Astrocyte of the hippocampus (primary cell): ENCODE measurements around the gene TERC.

Experiments used
- DNase-seq: peaks from one replicate; pipeline ENCODE4 v3.0.0; 2011; ENCODE audit warnings: low read depth, low spot score

The TERC gene

GRCh38 chr3:169764882-169765612, at the start of gene TERC:
Gene TERC (minus strand): TSS chr3:169765060.
- DNase-seq = peak; percentile 95

- DNase-seq = no peak
These were observed 49.1 kb upstream of the TERC start for GRCh38 chr3:169813757-169814517.

GRCh38 chr3:169813278-169813677, 48.4 kb upstream of the TERC start:
- no peak for DNase-seq

GRCh38 chr3:169812332-169813235, 47.7 kb upstream of the TERC start, which contains the start of the genes LRRC34 and LRRIQ4:
Gene LRRC34 (minus strand): TSS chr3:169812904. CDS start chr3:169812548, 356 bp downstream.
Gene LRRIQ4 (plus strand): TSS chr3:169812870. CDS start chr3:169821922, 9,052 bp downstream.
- peak; percentile 85 for DNase-seq

- peak; percentile 39 for DNase-seq
These were observed 46.9 kb upstream of the TERC start for GRCh38 chr3:169811631-169812331.

GRCh38 chr3:169809230-169809795, 44.5 kb upstream of the TERC start:
- no peak for DNase-seq

- DNase-seq = no peak
These were observed 39.8 kb upstream of the TERC start for GRCh38 chr3:169804681-169805080.

GRCh38 chr3:169792359-169792758, 27.5 kb upstream of the TERC start:
- DNase-seq = no peak

- no peak for DNase-seq
These were observed 26.0 kb upstream of the TERC start for GRCh38 chr3:169790687-169791429.

- DNase-seq = no peak
These were observed 25.4 kb upstream of the TERC start for GRCh38 chr3:169790219-169790618.

- DNase-seq = no peak
These were observed 22.9 kb upstream of the TERC start for GRCh38 chr3:169787791-169788190.

GRCh38 chr3:169787120-169787519, 22.3 kb upstream of the TERC start:
- DNase-seq = no peak

GRCh38 chr3:169781209-169781855, 16.5 kb upstream of the TERC start:
- no peak for DNase-seq

GRCh38 chr3:169780742-169781141, 15.9 kb upstream of the TERC start:
- DNase-seq = no peak

GRCh38 chr3:169777822-169778221, 13.0 kb upstream of the TERC start:
- DNase-seq = no peak

- DNase-seq = no peak
These were observed 9.3 kb upstream of the TERC start for GRCh38 chr3:169774186-169774585.

- peak; percentile 96 for DNase-seq
These were observed 8.3 kb upstream of the TERC start, which contains the start of gene MYNN for GRCh38 chr3:169772897-169773816. Gene MYNN (plus strand): TSS chr3:169773396. CDS start chr3:169774296, 900 bp downstream.

- DNase-seq = peak; percentile 88
These were observed 7.5 kb upstream of the TERC start for GRCh38 chr3:169772305-169772896.
